HT-29 (cell line): ENCODE measurements around the gene PRKAR1B. TPM values are rescaled to one million over a fixed set of nuclear protein-coding genes. Genes with fewer than 3 reads are reported as not detected.
"Not testable (repeated sequence)": the region's sequence is repeated elsewhere in the genome, so short reads cannot be mapped to it uniquely, and the experiment has no call there.

Experiments used
- DNase-seq: peaks from one replicate; pipeline ENCODE4 v3.0.0-alpha.2; 2015; ENCODE audit warnings: low spot score
- total RNA-seq: library from RNA; depleted of rRNA; stranded (reverse); fragments of >200 nt; shearing (Covaris generic); gene quantifications from 2 replicates; pipeline ENCODE4 v1.2.3, GENCODE V29; 2014

Gene PRKAR1B
- total RNA-seq, 1 experiment from 2014 or later = 78.0 TPM

DNA sequence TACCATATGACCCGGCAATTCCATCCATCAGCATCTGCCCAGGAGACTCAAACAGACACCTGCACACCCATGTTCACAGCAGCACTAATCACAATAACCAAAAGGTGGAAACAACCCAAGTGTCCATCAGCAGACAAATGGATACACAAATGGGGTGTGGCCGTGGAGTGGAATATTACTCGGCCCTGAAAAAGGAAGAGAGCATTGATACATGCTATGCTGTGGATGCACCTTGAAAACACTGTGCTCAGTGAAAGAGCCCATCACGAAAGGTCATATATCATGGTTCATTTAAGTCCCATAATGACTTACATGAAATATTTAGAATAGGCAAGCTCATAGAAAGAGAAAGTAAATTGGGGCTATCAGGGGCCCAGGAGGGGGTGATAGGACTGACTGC is 58.1 kb downstream of the PRKAR1B start:
- DNase-seq = no peak

GRCh38 chr7:668139-668931 is 58.7 kb downstream of the PRKAR1B start:
- no peak for DNase-seq

- no peak for DNase-seq
Measured at GRCh38 chr7:666454-667292, 60.4 kb downstream of the PRKAR1B start.

GRCh38 chr7:665736-666453 is 61.2 kb downstream of the PRKAR1B start:
- DNase-seq = no peak

- DNase-seq = no peak
Measured at GRCh38 chr7:664997-665735, 61.9 kb downstream of the PRKAR1B start.

DNA sequence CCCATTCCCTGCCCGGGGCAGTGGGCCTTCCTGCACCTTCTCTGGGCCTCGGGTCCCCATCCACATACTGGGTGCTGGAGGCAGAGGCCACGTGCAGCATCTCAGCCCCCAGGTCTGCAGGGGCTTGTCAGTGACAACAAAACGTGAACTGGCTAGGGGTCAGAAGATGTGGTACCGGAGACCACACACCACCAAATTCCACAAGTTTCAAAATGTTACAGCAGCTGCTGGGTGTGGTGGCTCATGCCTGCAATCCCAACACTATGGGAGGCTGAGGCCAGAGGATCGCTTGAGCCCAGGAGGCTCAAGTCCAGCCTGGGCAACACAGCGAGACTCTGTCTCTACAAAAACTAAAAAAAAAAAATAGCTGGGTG is 62.7 kb downstream of the PRKAR1B start:
- DNase-seq = no peak

DNA sequence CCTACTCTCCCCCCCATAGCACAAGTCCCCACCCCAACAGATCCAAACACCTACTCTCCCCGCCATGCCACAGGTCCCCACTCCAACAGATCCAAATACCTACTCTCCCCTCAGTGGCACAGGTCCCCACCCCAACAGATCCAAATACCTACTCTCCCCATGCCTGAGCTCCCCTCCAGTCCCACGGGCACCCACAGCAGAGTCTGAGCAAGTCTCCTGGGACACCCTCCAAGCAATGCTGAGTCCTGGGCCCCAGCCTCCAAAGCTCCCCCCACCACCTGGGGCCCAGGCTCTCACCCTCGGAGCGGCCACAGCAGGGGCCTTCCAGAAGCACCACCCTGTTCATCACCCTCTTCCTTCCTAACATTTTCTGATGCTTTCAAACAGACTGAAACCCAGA is 64.5 kb downstream of the PRKAR1B start:
- no peak for DNase-seq

DNA sequence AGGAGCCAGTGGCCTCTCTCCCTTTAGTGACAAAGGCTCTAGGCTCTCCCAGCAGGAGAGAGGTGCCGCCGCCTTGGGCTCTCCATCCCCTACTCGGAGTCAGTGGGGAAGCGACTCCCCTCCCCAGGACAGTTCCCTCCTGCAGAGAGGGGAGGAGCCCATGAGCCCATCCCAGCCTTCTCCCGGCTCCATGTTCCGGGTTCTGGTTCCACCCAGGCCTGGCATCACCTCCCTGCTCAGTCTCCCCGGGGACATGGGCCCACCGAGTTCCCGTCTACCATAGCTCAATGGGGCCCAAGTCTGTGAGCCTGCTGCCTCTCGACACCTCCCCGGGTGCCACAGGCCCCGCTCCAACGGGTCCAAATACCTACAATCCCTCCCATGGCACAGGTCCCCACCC is 67.1 kb downstream of the PRKAR1B start:
- DNase-seq = no peak

DNA sequence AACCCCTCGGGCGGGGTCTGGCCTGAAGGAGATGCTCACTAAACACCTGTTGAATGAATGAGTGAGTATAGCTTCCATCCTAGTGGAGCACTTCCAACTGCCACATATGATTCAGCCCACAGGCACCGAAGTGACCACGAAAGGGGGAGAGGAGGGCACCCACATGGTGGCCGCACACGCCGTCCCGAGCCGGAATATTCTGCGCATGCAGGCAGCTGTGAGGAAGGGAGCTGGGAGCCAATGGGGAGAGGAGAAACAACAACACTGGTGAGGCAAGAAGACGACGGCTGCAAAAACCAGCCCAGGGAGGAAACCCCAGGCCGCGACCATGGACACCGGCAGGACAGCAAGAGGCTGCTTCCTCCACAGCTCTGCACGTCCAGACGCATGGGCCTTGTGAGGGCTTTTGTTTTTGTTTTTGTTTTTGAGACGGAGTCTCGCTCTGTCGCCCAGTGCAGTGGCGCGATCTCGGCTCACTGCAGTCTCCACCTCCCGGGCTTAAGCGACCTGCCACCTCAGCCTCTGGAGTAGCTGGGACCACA is 67.7 kb downstream of the PRKAR1B start:
- DNase-seq = no peak

DNA sequence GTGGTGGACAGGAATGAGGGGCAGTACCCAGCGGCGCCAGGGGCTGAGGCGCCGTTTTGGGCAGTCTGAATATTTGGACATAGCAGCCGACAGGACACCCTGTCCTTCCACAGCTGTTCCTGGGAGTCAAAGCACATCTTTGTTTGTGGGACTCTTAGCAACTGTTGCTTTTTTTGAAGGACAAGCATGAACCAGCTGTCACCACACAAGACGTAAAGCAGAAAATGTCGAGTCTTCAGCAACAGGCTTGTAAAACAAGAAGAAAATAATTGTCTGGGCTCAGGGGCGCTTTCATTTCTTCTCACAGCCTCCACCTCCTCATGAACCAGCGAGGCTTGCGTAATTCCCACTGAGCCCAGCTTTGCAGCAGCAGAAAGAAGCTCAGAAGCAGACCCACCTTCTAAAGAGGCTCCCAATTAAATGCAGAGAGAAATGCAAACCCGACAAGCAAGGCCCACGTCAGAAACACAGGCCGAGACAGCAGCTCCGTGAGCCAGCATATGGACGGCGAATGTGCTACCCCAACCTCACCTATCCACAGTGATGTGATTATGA is 69.4 kb downstream of the PRKAR1B start:
- no peak for DNase-seq

DNA sequence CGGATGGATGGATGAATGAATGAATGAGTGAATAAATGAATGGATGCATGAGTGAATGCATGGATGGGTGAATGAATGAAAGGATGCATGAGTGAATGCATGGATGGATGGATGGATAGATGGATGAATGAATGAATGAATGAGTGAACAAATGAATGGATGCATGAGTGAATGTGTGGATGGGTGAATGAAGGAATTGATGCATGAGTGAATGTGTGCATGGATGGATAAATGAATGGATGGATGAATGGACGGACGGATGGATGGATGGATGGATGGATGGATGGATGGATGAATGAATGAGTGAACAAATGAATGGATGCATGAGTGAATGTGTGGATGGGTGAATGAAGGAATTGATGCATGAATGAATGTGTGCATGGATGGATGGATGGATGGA is 70.1 kb downstream of the PRKAR1B start:
- DNase-seq = not testable (repeated sequence)

- DNase-seq = no peak
Measured at GRCh38 chr7:655758-656157, 71.3 kb downstream of the PRKAR1B start.

- DNase-seq = no peak
Measured at GRCh38 chr7:653829-654764, 73.0 kb downstream of the PRKAR1B start.

GRCh38 chr7:652881-653280 is 74.2 kb downstream of the PRKAR1B start:
- DNase-seq = no peak

DNA sequence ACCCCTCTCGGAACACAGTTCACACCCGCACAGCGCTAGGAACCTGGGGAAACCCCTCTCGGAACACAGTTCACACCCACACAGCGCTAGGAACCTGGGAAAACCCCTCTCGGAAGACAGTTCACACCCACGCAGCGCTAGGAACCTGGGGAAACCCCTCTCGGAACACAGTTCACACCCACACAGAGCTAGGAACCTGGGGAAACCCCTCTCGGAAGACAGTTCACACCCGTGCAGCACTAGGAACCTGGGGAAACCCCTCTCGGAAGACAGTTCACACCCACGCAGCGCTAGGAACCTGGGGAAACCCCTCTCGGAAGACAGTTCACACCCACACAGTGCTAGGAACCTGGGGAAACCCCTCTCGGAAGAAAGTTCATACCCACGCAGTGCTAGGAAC is 74.9 kb downstream of the PRKAR1B start:
- DNase-seq = not testable (repeated sequence)

- DNase-seq = no peak
Measured at GRCh38 chr7:651032-651728, 75.9 kb downstream of the PRKAR1B start.

DNA sequence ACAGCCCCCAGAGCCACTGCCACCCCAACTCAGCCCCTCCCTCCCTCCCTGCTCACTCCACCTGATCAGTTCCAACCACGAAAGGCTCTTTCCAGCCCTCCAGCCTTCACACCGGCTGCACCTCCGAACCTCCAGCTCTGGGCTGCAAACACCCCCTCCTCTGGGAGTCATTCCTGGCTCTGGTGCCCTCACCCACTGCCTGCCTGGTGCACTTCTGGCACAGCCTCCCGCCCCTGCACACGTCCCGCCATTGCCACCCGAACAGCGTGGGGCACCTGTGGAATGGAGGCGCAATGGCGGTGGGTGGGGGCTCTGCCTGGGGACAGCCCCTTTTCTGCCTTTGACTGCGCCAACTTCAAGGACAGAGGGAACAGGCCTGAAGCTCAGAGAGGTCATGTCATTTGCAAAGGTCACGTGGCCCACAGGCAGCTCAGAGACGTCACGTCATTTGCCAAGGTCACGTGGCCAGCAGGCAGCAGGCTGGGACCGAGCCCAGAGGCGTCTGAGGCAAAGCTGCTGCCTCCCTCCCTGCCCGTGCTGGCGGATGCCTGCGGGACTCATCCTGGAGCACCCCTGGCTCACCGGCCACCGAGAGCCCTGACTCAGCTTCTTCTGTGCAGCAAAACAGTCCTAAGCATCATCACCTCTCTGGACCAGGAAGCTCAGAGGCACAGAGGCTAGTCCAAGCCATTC is 76.6 kb downstream of the PRKAR1B start:
- DNase-seq = no peak

DNA sequence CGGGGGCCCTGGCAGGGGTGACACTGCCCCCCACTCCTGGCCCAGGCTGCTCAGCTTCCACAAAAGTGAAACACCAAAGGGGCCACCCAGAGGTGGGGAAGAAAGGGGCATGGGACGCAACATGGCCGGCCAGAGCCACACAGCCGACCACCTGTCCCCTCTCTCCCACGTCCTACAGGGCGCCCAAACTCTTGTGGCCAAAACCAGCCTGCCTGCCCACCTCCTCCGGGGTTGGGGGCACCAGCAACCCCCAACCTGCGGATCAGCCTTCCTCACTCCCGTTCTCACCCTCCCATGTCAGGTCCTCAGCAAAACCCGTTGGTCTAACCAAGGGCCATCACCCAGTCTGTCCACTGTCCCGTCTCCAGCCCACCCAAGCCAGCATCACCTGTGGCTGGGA is 80.1 kb downstream of the PRKAR1B start:
- DNase-seq = no peak

GRCh38 chr7:646487-646886 is 80.6 kb downstream of the PRKAR1B start:
- DNase-seq = no peak
